SK-N-SH treated with all-trans-retinoic acid at 6 μM for 48 hours (cell line): ENCODE results near the gene HOGA1.

ENCODE experiments used
- ATAC-seq: fragments of 200-7000 bp; cut with Tn5 transposase; 3 replicates; pipeline ENCODE4 v1.9.1; 2020; ENCODE audit warnings: mild to moderate bottlenecking, moderate library complexity
- ARNTL ChIP-seq: fragments of 450-650 bp; formaldehyde crosslinking; IDR thresholded peaks from 2 replicates; pipeline ENCODE4 v1.5.0; 2020; ENCODE audit warnings: low read depth, mild to moderate bottlenecking, moderate library complexity, borderline replicate concordance
- CSDC2 ChIP-seq: fragments of 250-450 bp; sonication (Bioruptor Pico); IDR thresholded peaks from 2 replicates; pipeline ENCODE4 v1.5.0; 2020; ENCODE audit warnings: mild to moderate bottlenecking, moderate library complexity
- CSRNP3 ChIP-seq: fragments of 250-450 bp; sonication (Bioruptor Pico); IDR thresholded peaks from 2 replicates; pipeline ENCODE4 v1.5.1; 2021; ENCODE audit warnings: mild to moderate bottlenecking, moderate library complexity
- ESRRG ChIP-seq: fragments of 250-450 bp; sonication (Bioruptor Pico); IDR thresholded peaks from 2 replicates; pipeline ENCODE4 v1.6.1; 2021; ENCODE audit warnings: mild to moderate bottlenecking
- OSR1 ChIP-seq: fragments of 250-450 bp; sonication (Bioruptor Pico); IDR thresholded peaks from 2 replicates; pipeline ENCODE4 v1.8.0; 2022; ENCODE audit warnings: moderate library complexity, mild to moderate bottlenecking, inconsistent platforms
- PATZ1 ChIP-seq: fragments of 250-450 bp; sonication (Bioruptor Pico); IDR thresholded peaks from 2 replicates; pipeline ENCODE4 v1.8.0; 2020; ENCODE audit warnings: mild to moderate bottlenecking, moderate library complexity, borderline replicate concordance
- POU6F1 ChIP-seq: fragments of 250-450 bp; sonication (Bioruptor Pico); IDR thresholded peaks from 2 replicates; pipeline ENCODE4 v1.8.0; 2021; ENCODE audit warnings: low read depth, mild to moderate bottlenecking, moderate library complexity, borderline replicate concordance
- PPARA ChIP-seq: fragments of 250-450 bp; sonication (Bioruptor Pico); IDR thresholded peaks from 2 replicates; pipeline ENCODE4 v1.5.0; 2020; ENCODE audit warnings: mild to moderate bottlenecking, borderline replicate concordance
- RARB ChIP-seq: fragments of 250-450 bp; sonication (Bioruptor Pico); IDR thresholded peaks from 2 replicates; pipeline ENCODE4 v1.8.0; 2021; ENCODE audit warnings: mild to moderate bottlenecking, moderate library complexity
- SNAI2 ChIP-seq: fragments of 250-450 bp; sonication (Bioruptor Pico); IDR thresholded peaks from 2 replicates; pipeline ENCODE4 v1.5.0; 2020; ENCODE audit warnings: mild to moderate bottlenecking, moderate library complexity
- TCF4 ChIP-seq: fragments of 250-450 bp; sonication (Bioruptor Pico); IDR thresholded peaks from 2 replicates; pipeline ENCODE4 v1.8.0; 2021; ENCODE audit warnings: mild to moderate bottlenecking, moderate library complexity, borderline replicate concordance
- TOX ChIP-seq: fragments of 250-450 bp; sonication (Bioruptor Pico); IDR thresholded peaks from 2 replicates; pipeline ENCODE4 v1.8.0; 2021; ENCODE audit warnings: mild to moderate bottlenecking, moderate library complexity, borderline replicate concordance
- TSHZ2 ChIP-seq: fragments of 250-450 bp; sonication (Bioruptor Pico); IDR thresholded peaks from 2 replicates; pipeline ENCODE4 v1.5.0; 2020; ENCODE audit warnings: mild to moderate bottlenecking, moderate library complexity
- ZC3H10 ChIP-seq: fragments of 250-450 bp; sonication (Bioruptor Pico); IDR thresholded peaks from 2 replicates; pipeline ENCODE4 v1.5.1; 2021; ENCODE audit warnings: mild to moderate bottlenecking, moderate library complexity
- ZFP3 ChIP-seq: fragments of 250-450 bp; sonication (Bioruptor Pico); IDR thresholded peaks from 2 replicates; pipeline ENCODE4 v1.5.0; 2020; ENCODE audit warnings: mild to moderate bottlenecking, moderate library complexity
- ZFP30 ChIP-seq: fragments of 450-650 bp; formaldehyde crosslinking; IDR thresholded peaks from 2 replicates; pipeline ENCODE4 v1.5.0; 2022; ENCODE audit warnings: mild to moderate bottlenecking, moderate library complexity
- ZNF565 ChIP-seq: fragments of 450-650 bp; formaldehyde crosslinking; conservative IDR thresholded peaks from 2 replicates; pipeline ENCODE4 v1.5.0; 2020; ENCODE audit warnings: low read depth, mild to moderate bottlenecking, moderate library complexity
- ZNF70 ChIP-seq: fragments of 450-650 bp; formaldehyde crosslinking; IDR thresholded peaks from 2 replicates; pipeline ENCODE4 v1.5.0; 2020; ENCODE audit warnings: mild to moderate bottlenecking, moderate library complexity
- ZNF8 ChIP-seq: fragments of 450-650 bp; formaldehyde crosslinking; IDR thresholded peaks from 2 replicates; pipeline ENCODE4 v1.5.0; 2020; ENCODE audit warnings: mild to moderate bottlenecking, moderate library complexity

Gene HOGA1

GRCh38 chr10:97648562-97649404 lies 64.6 kb downstream of the HOGA1 start:
- TF ChIP-seq ZNF565 (CRISPR knock-in tag) (no peak), ZNF8 (CRISPR knock-in tag) (no peak), PPARA (no peak), CSRNP3 (CRISPR knock-in tag) (no peak), ZNF70 (no peak), ESRRG (CRISPR knock-in tag) (no peak), TCF4 (CRISPR knock-in tag) (no peak), TOX (CRISPR knock-in tag) (no peak), ZFP3 (CRISPR knock-in tag) (no peak), ZFP30 (CRISPR knock-in tag) (no peak), OSR1 (no peak), SNAI2 (no peak), POU6F1 (CRISPR knock-in tag) (no peak), RARB (CRISPR knock-in tag) (no peak), TSHZ2 (CRISPR knock-in tag) (no peak), ZC3H10 (CRISPR knock-in tag) (no peak), PATZ1 (CRISPR knock-in tag) (no peak)
- ATAC-seq = peak; percentile 92

- ATAC-seq = peak; percentile 11; the same call in 2 of the 3 replicates
Measured at GRCh38 chr10:97649405-97649750, 65.2 kb downstream of the HOGA1 start.

- TF ChIP-seq CSDC2 (CRISPR knock-in tag) (no peak), POU6F1 (CRISPR knock-in tag) (no peak), ZNF565 (CRISPR knock-in tag) (no peak), TCF4 (CRISPR knock-in tag) (no peak), ZC3H10 (CRISPR knock-in tag) (no peak), ZFP3 (CRISPR knock-in tag) (no peak), RARB (CRISPR knock-in tag) (no peak), ARNTL (no peak), ZFP30 (CRISPR knock-in tag) (no peak)
- no peak for ATAC-seq
Measured at GRCh38 chr10:97650726-97651125, 66.5 kb downstream of the HOGA1 start.
